Activated CD4-positive, alpha-beta memory T cell treated with anti-CD3 and anti-CD28 coated beads, Interleukin-2, amount 10 ng/mL, durations not matched to agents 7 days and 5 days (primary cell): Measurements from ENCODE around the gene RSPH6A. TPM values are rescaled to one million over a fixed set of nuclear protein-coding genes. Genes with fewer than 3 reads are reported as not detected.

Source experiments
- total RNA-seq, 2 experiments: library from RNA; stranded (reverse); gene quantifications; one replicate each; pipeline ENCODE4 v1.2.3, GENCODE V29; 2021

RSPH6A gene
- total RNA-seq, 2 experiments from 2014 or later: 0.25 to 0.30 TPM

Other genes with a start within 250 kb of the RSPH6A start
- 10 to 100 TPM; 12.0 to 12.9 TPM for gene OPA3, start 230.5 kb downstream of the RSPH6A start, total RNA-seq
- gene GPR4, start 213.1 kb downstream of the RSPH6A start, total RNA-seq: not detected
- gene EML2, start 175.9 kb downstream of the RSPH6A start, total RNA-seq: 100 to 1,000 TPM; 136 to 146 TPM
- 10 to 100 TPM; 11.4 to 12.3 TPM for gene GIPR, start 147.1 kb downstream of the RSPH6A start, total RNA-seq
- gene SNRPD2, start 123.4 kb downstream of the RSPH6A start, total RNA-seq: 100 to 1,000 TPM; 505 to 519 TPM
- gene QPCTL, start 122.6 kb downstream of the RSPH6A start, total RNA-seq: 10 to 100 TPM in 1 of 2 experiments, 1 to 10 TPM in 1; 9.1 to 11.9 TPM
- gene FBXO46, start 84.4 kb downstream of the RSPH6A start, total RNA-seq: 10 to 100 TPM; 34.4 to 36.4 TPM
- gene MEIOSIN, start 81.9 kb downstream of the RSPH6A start, total RNA-seq: not detected
- 1 to 10 TPM; 1.6 to 1.7 TPM for gene SIX5, start 46.1 kb downstream of the RSPH6A start, total RNA-seq
- 10 to 100 TPM; 29.5 to 32.5 TPM for gene DMPK, start 32.8 kb downstream of the RSPH6A start, total RNA-seq
- 10 to 100 TPM; 63.1 to 65.4 TPM for gene DMWD, start 22.5 kb downstream of the RSPH6A start, total RNA-seq
- gene SYMPK, start 47.8 kb upstream of the RSPH6A start, total RNA-seq: 10 to 100 TPM; 88.3 to 89.2 TPM
- not detected for gene FOXA3, start 49.0 kb upstream of the RSPH6A start, total RNA-seq
- 10 to 100 TPM; 16.9 to 17.6 TPM for gene IRF2BP1, start 70.8 kb upstream of the RSPH6A start, total RNA-seq
- 10 to 100 TPM; 12.5 to 12.9 TPM for gene MYPOP, start 87.3 kb upstream of the RSPH6A start, total RNA-seq
- not detected for gene NANOS2, start 99.5 kb upstream of the RSPH6A start, total RNA-seq
- gene NOVA2, start 158.6 kb upstream of the RSPH6A start, total RNA-seq: under 1 TPM; 0.15 to 0.30 TPM
- gene CCDC61, start 180.2 kb upstream of the RSPH6A start, total RNA-seq: 10 to 100 TPM; 24.3 to 24.7 TPM
- not detected for gene PGLYRP1, start 207.7 kb upstream of the RSPH6A start, total RNA-seq
- not detected for gene IGFL4, start 225.7 kb upstream of the RSPH6A start, total RNA-seq